GM12872 (cell line): ENCODE data around the gene TNFRSF9.

Experiments
- CTCF ChIP-seq: IDR thresholded peaks from 3 replicates; pipeline ENCODE4 v1.5.1; 2011; ENCODE audit warnings: low read depth, mild to moderate bottlenecking, low read length, moderate library complexity; ENCODE audit not compliant: insufficient read depth

The TNFRSF9 gene

GRCh38 chr1:7964476-7964875 is 23.8 kb upstream of the TNFRSF9 start:
- TF ChIP-seq CTCF, result no peak

DNA sequence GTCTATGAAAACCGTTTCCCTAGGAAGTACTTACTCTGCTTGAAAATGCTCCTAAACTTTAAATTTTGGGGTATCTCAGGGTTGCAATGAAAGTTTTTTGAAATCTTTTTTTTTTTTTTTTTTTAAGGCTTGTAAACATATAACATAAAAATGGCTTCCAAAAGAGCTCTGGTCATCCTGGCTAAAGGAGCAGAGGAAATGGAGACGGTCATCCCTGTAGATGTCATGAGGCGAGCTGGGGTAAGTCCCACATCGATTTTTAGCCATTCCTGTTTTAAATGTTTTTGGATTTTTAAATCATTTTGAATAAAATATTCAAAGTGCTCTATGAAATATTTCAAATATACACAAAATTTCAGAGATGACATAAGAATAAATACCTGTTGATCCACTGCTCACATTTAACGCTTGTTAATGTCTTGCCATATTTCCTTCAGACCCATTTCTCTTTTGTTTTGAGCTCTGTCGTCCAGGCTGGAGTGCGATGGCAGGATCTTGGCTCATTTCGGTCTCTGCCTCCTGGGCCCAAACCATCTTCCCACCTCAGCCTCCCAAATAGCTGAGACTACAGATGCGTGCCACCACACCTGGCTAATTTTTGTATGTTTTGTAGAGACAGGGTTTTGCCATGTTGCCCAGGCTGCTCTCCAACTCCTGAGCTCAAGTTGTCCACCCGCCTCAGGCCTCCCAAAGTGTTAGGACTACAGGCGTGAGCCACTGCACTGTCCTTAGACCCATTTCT is 22.2 kb upstream of the TNFRSF9 start:
- TF ChIP-seq CTCF, result no peak

GRCh38 chr1:7962014-7962335 is 21.3 kb upstream of the TNFRSF9 start:
- TF ChIP-seq CTCF, result no peak

DNA sequence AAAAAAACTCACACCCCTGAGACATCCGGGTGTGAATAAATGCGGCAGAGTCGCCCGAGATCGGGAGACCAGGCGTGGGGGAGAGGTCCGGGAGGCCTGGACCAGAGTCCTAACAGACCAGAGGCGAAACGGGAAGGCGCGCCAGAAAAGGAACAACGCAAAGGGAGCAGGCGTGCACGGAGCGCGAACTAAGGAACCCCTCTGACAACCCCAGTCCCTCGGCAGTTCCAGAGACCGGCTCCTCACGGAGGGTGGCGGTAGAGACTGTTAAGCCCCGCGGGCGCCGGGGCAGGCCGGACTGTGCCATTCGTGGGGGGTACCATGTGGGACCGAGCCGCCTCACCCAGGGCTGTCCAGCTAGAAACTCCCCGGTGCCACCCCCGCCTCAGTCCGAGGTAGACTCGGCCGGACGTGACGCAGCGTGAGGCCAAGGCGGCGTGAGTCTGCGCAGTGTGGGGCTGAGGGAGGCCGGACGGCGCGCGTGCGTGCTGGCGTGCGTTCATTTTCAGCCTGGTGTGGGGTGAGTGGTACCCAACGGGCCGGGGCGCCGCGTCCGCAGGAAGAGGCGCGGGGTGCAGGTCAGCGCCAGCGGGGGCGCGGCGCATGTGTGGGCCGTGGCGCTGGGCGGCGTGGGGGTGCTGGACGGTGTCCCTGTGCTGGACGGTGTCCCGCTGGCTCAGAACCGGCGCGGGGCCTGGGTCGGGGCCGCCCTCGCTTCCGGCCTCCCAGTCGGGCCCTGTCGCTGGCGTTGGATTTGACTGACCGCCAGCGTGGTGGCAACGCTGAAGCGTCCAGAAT is 20.8 kb upstream of the TNFRSF9 start, which contains the start of gene PARK7:
PARK7 (plus strand) TSS at position 496 of the 798 bp plus-strand sequence. CDS start 1,075 bp downstream, outside the sequence.
- peak; percentile 60 for TF ChIP-seq CTCF

GRCh38 chr1:7960867-7961215 is 20.2 kb upstream of the TNFRSF9 start:
- TF ChIP-seq CTCF, result no peak

- no peak for TF ChIP-seq CTCF
These were observed 19.5 kb upstream of the TNFRSF9 start for GRCh38 chr1:7960165-7960564.

DNA sequence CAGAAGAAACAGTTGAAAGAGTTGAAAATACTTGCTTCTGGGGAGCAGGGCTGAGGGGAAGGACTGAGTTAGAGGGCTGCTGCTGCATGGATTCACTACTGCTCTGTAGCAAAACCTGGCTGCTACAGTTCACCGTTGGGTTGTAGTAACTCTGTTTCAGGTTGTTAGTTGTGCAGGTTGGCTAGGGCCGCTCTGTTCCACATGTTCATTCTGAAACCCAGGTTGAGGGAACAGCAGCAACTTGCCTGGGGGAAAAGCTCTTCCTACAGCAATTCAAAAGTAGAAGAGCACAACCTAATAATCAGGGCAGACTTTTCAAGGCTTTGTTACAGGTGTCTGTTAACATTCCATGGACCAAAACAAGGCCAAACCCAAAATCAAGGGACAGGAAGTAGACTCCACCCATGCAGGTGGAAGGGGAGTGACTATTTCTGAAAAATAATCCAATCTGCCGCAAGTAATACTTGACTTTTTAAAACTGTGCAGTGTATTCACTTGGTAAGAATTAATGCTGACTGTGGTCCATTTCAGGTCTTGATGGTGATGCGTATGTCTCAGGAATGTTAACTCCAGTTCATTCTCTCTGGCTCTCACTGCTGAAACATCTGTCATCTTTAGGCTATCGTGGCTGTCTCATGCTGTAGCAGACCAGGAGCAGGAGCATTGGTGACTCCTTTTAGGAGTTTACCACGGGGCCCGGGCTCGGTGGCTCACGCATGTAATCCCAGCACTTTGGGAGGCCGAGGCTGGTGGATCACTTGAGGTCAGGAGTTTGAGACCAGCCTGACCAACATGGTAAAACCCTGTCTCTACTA is 15.8 kb upstream of the TNFRSF9 start:
- no peak for TF ChIP-seq CTCF
